HG02678 (cell line): ENCODE data around the gene KIF5A.
"Not testable (repeated sequence)": the region's sequence is repeated elsewhere in the genome, so short reads cannot be mapped to it uniquely, and the experiment has no call there.

Experiments
- ATAC-seq: cut with Tn5 transposase; IDR thresholded peaks from one replicate; pipeline ENCODE4 v1.9.1; 2021; ENCODE audit warnings: mild to moderate bottlenecking, moderate library complexity; ENCODE audit not compliant: unreplicated experiment

KIF5A gene

DNA sequence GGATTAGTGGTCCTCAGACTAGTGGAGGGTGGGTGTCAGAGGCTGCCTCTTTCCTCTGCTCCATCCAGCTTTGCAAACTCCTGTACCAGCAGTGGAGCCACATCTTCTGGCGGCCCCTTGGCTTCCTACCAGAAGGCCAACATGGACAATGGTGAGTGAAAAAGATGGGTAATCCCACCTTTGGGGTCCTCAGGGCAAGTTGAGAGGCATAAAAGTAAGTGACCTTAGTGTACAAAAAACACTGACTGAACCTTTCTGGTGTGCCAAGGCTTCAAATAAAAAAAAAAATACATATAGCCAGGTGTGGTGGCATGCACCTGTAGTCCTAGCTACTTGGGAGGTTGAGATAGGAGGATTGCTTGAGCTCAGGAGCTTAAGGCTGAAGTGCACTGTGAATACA is 32.0 kb downstream of the KIF5A start:
- ATAC-seq: no peak

DNA sequence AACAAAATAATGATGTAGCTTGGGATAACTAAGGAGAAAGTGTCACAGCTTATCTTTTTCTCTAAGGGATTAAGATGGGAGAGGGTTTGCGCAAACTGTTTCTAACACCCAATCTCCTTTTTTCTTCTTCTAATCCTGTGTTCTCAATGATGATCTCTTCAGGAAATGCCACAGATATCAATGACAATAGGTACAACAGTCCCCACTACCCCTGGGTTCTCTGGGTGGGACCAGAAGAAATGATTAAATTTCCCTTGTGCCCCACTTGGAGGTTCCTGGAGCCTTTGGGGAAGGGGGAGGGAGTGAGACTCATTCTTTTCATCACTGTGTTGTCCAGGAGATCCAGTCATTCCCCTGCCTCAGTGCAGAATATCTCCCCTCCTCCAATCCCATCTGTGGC is 32.6 kb downstream of the KIF5A start:
- ATAC-seq: no peak

DNA sequence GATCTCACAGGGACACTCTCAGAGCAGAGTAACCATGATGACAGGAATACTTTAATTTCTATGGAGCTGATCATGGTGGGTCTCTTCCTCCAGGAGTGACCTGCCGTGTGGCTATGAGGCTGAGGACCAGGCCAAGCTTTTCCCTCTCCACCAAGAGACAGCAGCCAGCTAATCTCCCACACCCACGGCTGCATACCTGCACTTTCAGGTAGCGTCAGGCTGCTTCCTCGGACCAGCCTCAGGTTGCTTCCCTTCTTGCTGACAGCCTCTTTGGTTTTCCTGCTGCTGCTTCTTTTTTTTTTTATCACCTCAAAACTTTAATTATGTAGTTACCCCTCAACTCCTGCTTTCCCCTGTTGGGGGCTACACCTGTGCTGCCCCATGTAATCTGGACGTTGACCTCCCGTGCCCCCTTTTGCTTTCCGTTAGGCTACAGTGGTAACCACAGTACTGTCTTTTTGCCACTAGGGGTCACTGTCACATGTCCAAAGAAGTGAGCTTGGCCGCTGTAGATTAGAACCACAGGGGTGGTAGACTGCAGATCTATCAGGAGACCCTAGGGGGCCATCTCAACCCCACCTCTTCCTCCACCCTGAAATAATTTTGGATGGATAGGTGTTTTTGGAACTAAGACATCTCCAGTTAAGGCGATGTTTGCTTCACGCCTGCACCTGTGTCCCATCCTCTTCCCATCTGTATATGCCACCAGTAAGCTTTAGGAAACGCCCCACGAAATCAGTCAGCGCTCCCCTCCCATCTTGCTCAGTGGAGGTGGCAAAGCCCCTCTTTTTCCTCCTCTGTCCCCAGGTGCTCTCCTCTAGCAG is 33.4 kb downstream of the KIF5A start:
- peak; percentile 97 for ATAC-seq

DNA sequence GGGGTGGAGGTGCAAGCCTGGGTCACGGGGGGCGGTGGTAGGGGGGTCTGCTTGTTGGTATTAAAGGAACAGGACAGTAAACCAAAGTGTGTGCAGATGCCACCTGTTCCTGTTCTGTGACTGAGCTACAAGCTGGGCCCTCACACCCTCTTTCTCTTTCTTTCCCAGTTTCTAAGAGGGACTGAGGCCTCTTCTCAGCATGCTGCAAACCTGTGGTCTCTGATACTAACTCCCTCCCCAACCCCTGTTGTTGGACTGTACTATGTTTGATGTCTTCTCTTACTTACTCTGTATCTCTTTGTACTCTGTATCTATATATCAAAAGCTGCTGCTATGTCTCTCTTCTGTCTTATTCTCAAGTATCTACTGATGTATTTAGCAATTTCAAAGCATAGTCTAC is 34.2 kb downstream of the KIF5A start:
- ATAC-seq: no peak

DNA sequence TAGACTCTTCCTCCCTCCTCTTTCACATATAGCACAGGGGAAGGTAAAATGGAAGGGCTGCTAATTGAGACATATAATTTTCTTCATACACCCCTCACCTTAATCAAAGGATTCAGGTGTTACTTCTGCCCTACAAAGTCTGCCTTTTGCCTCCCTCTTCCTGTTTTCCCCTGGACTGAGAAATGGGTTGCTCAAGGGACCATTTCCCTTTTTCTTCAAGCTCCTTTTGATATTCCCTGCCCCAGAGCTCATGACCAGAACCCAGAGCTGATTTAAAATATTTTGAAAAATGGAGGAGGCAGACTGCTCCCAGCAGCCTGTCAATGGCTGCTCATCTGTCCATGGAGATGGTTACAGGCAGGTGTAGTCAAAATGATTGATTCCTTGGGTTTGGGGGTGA is 34.8 kb downstream of the KIF5A start:
- ATAC-seq: no peak

DNA sequence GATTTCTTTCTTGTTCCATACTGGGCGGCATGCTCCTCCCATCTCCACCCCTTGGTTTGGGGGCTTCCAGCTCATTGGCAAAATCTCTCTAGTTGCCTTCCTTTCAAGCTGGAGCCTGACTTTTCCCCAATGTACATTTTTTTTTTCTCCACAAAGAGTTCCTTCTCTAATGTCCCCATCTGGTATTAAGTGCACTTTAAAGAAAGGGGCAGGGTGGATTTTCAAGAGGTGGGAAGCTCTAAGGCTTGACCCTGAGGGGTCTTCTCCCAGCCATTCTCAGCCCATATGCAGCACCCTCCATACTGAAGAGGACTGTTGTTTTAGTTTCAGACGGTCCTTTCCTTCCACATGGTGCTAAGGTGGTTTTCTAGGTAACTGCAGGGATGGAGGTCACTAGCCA is 35.3 kb downstream of the KIF5A start:
- ATAC-seq: no peak

DNA sequence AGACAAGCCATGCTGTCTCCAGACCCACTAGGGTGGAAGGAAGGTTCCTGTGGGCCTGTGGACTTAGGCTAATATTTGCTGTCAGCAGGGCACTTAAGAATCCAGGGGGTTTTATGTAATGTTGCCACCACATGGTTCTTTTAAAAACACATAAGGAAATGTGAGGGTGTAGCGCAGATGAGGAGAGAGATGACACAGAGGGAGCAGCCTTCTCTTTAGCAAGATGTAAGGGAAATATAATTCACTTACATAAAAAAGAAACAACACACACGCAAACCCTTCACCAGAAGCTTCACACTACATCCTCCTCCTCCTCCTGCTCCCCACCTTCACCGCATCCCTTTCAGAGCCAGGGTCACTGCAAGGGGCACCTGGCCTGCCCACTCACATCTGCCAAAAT is 36.3 kb downstream of the KIF5A start:
- ATAC-seq: no peak

DNA sequence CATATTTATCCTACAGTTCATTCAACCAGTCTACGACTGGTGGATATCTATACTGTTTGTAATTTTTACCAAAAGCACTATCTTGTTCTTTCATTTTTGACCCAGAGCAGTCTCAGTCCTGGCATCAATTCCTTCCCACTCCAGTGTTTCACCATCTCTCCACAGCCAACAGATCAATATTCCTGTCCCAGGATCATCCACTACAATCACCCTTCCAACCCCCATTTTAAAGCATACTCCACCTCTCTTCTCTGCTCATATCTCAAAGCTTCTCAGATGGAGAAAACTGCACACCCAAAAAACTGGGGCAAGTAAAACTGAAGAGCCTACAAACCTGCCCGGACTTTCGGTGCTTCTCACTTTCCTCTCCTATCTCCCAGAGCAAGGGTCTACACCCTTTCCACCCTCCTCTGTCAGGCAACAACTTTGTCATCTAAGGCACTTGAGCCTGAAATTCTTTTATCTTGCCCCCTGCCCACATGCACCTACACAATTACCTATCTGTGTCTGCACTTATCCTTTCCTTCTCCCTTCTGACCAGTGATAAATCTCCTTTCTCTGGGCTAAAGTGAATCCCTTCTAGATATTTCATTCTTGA is 37.1 kb downstream of the KIF5A start:
- ATAC-seq: no peak

DNA sequence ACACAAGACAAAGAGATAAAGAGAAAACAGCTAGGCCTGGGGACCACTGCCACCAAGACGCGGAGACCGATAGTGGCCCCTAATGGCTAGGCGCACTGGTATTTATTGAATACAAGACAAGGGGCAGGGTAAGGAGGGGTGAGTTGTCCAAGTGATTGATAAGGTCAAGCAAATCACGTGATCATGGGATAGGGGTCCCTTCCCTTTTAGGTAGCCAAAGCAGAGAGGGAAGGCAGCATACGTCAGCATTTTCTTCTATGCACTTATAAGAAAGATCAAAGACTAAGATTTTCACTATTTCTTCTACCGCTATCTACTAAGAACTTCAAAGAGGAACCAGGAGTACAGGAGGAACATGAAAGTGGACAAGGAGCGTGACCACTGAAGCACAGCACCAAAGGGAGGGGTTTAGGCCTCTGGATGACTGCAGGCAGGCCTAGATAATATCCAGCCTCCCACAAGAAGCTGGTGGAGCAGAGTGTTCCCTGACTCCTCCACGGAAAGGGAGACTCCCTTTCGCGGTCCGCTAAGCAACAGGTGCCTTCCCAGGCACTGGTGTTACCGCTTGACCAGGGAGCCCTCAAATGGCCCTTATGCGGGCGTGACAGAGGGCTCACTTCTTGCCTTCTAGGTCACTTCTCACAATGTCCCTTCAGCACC is 39.2 kb downstream of the KIF5A start:
- not testable (repeated sequence) for ATAC-seq

DNA sequence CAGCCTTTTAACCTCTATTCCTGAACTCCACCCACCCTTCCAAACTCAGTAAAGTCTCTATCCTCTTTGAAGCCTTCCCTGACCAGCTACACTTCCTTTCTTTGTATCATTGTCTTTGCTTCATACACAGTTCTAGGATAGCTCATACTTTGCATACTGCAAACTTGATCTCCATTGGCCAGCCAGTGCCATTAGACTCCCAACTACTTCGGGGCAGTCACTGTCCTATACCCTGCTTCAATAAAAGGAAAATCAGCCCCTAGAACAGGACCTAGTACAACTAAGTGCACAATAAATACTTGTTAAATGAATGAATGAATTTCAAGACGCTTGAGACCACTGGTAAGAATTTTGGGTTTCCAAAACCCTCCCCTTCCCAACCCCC is 40.6 kb downstream of the KIF5A start:
- no peak for ATAC-seq

DNA sequence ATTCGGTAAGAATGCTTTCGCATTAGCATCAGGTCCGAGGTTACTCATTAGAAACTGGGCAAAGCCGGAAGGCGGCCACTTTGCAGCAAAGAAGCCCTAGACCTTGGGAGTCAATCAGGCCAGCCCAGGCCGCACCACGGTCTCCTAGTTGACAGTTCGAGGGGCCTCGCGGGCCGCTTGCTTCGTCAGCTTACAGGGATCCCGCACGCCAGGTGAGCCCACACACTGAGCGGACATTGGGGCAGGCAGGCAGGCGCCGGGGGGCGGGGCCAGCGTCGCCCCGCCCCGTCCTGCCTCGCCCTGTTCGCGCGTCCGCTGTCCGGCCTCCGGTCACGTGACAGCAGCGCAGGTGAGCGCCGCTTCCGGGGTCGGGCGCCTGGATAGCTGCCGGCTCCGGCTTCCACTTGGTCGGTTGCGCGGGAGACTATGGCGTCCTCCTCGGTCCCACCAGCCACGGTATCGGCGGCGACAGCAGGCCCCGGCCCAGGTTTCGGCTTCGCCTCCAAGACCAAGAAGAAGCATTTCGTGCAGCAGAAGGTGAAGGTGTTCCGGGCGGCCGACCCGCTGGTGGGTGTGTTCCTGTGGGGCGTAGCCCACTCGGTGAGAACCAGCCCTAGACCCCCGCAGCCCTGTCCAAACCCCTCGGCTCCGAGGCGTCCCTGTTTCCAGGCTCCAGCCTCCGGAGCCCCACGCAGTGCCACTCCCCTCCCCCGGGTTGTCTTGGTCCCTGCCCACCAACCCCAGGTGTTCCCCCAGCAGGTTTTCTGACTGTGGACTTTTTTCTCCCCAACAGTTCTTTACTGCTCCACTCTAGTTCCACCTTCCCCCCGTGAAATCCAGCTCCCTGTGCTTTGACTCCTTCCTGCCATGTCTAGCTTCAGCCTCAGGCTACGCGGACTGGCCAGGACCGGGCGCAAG is 41.3 kb downstream of the KIF5A start, which contains the start of gene PIP4K2C:
TSS of gene PIP4K2C (plus strand) at position 329 of the 918 bp plus-strand sequence. CDS start at position 427, 98 bp downstream.
- ATAC-seq: peak; percentile 98

DNA sequence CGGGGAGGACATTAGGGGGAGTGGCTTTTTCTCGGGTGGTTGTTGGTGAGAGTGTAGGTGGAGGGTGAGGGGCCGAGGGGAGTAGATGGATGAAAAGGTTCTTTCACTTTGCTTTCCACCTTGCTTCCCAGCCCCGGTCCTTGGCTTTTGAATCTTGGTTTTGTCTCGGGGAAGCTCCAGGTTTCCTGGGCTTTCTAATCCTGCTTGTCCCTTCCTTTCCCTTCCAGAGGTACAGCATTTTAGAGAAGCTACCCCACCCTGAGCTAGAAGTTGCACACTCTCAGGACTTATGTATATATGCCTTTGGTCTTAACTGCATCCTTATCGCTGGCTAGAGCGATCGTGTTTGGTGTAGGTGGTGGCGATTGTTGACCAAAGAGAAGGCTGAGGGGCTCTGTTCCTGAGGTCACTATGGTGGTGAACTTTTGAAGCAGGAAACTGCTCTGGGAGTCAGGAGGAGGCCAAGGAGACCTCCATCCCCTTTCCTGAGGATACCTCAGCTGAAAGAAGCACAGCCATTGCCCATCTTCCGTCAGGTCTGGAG is 42.0 kb downstream of the KIF5A start:
- no peak for ATAC-seq

DNA sequence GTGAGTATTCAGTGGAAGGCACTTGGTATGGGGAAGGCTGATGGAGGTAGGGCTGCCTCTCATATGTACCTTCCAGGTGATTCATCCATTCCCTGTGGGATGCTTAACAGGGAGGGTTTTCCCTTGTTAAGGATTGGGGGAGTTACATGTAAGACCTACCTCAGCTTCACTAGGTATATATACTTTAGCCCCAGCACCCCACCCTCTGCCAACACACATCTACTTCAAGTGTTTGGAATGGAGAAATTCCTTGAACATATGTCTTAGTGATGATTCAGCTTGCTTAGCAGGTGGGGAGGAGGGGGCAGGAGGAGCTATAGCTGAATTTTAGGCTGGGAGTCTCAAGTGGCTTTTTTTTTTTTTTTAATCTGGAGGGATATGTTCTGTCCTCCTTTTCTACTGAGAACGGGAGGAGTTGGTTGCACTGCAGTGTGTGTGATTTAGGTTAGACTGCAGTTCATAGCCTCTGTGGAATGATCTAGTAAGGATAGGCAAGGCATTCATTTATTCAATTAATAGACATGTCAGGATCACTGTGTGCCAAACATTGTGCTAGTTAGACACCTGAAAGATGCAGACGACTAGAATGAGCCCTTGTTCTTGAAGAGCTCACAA is 42.8 kb downstream of the KIF5A start:
- ATAC-seq: no peak

DNA sequence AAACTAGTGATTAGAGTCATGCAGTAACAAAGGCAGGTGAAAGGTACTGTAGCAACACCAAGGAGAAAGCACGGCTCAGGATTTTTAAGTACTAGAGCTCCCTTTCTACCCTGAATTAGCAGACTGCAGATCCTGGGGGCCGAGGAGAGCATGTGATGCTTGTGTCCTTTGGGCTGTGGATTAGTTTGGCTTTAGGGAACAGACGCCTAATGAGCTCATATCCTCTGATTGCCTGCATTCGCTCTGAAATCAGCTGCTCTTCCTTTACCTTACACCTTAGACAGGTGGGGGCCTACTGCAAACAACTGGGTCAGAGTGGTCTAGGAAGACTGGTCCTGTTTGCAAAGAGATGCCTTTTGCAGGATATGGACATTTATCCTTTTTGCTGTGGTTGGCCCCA is 43.3 kb downstream of the KIF5A start:
- no peak for ATAC-seq

DNA sequence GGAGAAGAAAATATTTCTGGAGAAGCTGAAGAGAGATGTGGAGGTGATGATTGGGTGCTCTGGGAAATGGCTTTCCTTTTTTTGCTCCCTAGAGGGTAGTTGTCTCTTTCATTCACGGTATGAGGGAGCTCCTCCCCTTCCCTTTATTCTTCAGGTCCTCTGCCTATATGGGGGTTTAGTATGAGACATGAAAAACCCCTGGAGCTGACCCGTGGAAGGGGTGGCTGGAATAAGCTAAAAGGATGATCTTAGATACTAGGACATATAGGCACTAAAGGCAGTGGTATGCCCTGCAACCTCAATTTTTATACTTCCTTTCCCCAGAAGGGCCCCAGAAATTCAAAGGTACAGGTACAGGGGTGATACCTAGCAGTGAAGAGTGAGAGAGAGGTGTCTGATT is 50.6 kb downstream of the KIF5A start:
- no peak for ATAC-seq

DNA sequence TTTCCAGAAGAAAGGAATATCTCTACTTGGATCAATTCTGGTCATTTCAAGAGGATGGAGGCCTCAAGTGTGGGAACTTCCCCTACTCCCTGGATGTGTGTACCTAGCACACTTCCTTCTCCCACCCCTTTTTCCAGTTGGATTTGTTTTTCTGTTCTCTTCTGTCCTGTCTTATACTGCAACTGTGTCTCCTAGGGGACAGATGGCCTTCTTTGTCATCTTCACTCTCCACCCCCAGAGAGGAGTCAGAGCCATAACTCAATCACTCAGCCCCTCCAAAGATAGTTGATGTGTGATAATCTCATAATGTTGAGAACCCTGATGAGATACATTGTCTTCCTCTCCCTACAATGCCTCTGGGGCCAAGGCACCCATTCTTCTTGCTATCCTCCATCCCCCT is 52.7 kb downstream of the KIF5A start:
- no peak for ATAC-seq

DNA sequence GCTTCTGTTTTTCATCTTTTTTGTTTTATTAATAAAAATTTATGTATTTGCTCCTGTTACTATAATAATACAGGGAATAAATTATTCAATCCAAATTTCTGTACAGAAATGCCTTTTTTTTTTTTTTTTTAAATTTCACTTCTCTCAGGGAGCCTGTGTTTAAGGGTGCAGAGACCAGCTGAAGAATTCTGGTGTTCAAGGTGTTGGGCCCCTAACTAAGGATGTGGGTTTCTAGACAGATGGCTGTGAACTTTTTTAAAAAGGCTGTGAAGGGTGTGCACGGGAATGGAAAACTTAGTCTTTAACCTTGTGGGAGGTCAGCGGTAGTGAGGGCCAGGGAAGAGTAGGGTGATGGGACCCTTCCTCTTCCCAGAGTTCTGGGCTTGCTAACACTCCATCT is 53.5 kb downstream of the KIF5A start:
- ATAC-seq: no peak

DNA sequence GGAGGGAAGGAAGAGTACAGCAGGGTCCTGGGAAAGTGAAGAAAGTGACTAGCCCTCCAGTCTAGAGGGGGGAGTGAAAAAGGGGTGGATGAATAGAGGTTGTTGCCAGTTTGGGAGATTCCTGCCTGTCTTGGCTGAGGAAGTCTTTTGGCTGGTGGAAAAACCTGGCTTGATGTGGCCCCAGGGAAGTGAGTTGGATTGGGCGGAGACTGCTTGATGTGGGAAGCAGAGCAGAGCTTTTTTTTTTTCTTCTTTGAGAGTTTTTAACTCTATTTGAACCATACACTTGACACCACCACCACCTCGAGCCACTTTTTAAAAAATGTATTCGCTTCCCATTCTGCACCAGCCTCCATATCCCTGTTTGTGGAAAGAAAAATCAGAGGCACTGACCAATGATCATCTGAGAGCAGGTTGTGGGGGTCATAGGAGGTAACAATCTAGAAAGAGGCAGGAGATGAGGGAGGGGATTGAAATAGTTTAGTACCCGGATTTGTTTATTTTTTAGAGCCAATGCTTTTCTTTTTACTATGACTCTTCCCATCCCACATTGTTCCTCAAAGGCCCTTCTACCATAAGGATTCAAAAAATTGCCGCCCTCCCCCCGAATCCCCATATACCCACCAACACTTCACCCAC is 54.1 kb downstream of the KIF5A start:
- no peak for ATAC-seq

DNA sequence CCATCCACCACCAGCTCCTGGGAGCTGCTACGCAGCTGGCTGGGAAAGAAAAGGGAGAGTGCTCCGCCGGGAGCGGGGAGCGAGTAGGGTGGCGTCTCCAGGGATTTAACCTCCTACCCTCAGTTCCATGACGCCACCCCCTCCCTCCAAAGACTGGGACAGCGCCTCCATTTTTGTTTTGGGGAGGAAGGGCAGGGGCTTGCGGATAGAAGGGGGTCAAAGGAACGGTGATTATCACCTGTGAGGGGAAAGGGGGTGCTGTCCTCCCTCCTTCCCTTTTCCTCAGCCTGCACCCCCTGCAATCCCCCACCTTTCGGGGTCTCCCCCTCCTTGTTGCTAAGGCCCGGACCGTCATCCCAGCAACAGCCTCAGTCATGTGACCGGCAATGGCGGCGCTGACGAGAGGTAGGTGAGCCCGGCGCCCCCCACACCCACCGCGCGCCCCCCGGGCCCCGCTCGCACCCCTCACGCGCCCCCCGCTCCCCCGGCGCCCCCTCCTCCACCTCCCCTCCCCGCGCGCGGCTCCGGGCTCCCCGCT is 54.7 kb downstream of the KIF5A start, which contains the start of gene DTX3:
TSS of gene DTX3 (plus strand) at position 371 of the 538 bp plus-strand sequence. CDS start 1,694 bp downstream, outside the sequence.
- ATAC-seq: peak; percentile 78
